ENCODE measurements around the gene TSPAN31.

The TSPAN31 gene

DNA sequence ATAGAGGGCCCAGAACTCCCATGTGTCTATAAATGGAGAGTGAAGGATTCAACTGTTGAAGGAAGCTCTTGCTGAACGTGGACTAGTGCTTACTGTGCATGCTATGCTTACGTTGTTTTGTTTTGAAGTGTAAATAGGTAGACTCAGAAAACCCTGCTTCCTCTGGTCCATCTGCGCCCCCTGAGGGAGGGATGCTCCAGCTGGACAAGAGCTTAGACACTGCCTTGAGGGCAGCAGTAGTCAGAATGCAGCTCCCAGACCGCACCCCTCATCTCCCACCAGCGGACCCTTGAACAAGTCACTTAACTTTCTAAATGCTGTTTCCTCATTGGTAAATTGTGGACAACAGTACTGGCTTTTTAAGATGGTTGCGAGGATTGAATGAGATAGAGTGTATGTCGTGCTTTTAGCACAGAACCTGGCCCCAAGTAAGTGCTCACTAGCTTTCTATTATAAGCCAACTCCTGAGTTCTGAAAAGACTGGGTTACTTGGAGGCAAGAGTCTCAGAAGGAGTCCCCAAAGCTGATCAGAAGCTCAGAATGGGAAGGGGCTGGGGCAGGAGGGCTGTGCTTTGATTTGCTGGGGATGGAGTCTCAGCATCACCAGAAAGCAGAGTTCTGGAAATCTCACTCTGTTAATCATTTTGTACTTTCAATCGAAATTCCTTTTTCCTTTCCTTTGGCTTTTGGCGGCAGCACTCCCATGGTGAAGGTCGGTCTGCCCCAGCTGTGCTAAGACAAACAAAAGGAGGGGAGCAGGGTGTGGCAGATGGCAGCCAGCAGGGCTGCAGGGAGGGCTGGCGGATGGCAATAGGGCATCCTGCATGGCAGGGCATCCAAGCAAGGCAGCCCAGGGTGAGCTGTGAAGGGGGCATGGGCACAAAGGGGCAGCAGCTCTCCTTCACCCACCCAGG is 21.9 kb upstream of the TSPAN31 start:
- DNase-seq = no peak

DNA sequence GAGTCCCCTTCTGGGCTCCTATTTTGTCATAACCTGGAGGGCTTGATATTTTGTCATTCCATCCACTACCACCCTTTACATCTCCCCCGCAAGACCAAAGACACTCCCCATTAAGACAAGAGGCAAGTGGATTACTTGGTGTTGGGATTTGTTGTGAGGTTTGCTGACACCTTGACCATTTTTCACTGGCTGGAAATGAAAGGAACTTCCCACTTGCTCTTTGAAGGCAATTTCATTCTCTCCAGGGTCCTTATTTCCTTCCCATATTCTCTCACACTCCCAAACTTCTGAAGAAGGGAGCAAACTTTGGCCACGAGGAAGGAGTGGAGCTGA is 21.2 kb upstream of the TSPAN31 start:
- DNase-seq = no peak

DNA sequence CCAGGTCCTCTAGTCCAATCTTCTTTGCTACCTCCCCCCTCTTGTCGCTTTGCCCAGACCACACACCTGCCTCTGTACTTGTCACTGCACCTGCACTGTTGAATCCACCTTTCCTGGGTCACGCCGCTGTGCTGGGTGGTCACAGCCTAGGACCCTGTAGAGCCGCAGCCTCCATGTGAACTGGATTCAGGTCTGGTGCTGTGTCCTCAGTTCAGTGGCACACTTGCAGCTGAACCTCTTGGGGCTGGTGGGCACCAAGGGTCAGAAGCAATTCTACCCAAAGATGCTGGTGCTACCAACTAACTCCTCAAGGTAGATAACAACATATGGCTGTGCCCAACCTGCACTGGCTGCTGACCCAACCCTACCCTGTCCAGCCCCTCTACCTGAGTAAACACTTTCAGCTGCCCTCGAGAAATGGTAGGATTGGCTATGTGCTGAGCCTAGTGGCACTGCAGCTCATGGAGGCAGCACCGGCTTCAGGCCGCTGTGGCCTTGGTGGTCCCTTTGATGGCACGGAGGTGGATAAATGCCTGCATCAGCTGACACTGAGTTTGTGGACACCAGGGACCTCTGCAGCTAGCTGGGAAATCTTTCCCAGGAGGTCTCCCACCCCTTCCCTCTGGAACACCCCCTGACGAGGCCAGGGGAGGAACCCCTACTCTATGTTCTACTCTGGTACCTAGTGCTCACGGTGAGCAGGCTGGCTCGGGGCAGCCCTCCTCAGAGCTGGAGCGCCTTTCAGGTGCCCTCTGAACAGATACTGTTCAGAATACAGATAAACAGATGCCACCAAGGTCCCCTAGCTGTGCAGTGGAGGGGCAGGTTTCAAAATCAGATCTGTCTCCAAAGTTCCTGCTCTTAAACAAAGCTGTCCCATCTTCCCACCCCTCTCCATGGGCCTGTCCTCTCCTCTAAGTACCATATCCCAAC is 20.6 kb upstream of the TSPAN31 start:
- DNase-seq = no peak

DNA sequence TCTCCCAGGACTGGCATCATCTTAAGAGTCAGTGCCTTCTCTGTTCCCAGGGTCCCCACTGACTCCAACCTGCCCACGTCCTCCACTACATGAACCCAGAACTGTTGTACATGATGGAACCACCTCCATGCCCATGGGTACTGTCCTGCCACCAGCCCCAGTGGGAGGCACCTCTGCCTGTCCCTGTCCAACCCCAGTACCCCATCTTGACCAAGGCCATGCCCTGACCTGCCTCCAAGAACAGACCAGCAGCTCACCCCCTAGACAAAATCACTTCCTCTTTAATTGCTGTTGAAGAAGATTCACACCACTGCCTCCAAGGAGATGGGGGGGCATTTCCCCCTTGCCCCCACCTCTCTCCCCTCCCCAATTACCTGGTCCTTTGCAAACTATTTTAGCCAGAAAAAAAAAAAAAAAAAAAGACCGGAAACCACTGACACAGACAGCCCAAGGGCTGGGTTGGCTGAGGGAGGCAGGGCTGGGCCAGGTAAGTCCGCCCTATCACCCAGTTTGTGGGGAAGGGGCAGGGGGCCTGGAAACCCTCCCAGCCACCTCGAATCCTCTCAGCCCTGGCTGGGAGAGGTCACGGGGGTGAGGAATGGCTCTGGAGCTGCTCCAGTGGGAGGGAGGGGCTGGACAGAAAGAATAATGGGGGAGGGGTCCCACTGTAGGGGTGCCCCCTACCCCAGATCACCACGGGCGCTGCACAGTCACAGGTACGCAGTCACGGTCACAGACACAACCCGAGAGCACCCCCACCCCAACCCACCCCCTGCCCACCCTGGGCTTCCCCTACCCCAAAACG is 19.7 kb upstream of the TSPAN31 start:
- no peak for DNase-seq

DNA sequence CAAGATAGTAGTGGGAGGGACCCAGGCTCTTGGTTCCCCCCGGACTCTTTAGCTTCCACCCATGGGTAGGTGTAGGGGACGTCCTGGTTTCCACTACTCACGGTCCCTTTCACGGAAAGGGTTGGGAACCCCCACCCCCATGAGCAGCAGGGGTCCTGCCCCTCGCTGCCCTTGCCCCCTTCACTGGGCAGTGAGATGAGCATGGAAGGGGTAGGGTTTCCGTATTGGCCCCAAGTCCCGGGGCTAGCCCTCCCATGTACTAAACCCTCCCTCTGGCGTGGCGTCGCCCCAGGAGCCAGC is 19.0 kb upstream of the TSPAN31 start:
- no peak for DNase-seq

DNA sequence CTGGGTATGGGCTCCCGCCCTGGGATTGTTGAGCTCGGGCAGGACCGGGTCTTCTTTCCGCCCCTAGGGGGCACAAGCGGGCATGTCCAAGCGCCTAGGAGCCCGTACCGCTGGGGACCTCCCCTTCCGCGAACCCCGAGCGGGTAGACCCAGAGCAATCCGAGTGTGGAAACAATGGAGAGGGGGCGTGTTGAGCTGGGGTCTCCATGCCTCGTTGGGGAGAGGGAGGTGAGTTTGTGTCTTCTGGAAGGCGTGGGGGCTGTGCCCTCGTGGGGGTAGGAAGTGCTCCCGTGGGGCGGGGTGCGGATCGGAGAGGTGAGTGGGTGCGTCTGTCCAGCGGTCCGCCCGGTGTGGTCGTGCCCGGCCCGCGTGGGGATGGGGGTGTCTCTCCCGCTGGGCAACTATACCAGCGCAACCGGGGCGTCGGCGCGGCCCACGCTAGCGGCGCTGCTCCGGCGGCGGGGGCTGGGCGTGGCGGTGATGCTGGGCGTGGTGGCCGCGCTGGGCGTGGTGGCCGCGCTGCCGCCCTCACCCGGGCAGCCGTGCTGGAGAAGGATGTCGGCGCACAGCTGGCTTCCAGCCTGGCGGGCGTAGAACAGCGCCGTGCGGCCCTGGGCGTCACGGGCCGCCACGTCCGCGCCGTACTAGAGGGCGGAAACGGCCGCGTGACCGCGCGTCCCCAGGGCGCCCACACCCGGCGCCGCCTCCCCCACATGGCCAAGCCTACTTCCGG is 18.5 kb upstream of the TSPAN31 start:
- DNase-seq = peak; percentile 16

DNA sequence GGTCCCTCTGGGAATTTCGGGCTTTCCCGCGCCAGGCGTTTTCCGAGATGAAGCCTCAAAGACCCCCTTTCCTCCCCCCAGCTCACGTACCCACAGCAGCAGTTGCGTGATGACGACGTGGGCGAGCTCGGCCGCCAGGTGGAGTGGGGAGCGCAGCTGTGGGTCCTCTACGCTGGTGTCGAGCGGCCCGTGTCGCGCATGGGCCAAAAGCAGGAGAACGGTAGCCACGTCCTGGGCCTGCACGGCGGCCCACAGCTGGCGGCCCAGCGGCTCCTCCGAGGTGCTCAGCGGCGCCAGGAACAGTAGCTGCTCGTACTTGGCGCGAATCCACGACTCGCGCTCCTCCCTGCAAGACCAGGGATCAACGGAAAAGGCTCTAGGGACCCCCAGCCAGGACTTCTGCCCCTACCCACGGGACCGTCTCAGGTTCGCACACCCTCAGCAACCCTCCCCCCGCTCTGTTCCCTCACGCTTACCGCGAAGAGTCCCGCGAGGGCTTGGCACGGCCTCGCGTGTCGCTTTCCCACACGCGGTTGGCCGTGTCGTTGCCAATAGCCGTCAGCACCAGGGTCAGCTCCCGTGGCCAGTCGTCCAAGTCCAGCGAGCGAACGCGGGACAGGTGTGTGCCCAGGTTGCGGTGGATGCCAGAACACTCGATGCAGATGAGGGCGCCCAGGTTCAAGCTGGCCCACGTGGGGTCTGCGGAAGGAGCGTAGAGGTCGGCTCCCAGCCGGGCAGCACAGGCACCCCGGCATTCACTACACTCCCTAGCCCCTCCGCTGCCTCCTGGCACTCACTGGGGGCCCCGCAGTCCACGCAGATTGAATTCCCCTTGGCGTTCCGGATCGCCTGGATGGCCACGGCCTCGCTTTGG is 17.7 kb upstream of the TSPAN31 start:
- DNase-seq = no peak

DNA sequence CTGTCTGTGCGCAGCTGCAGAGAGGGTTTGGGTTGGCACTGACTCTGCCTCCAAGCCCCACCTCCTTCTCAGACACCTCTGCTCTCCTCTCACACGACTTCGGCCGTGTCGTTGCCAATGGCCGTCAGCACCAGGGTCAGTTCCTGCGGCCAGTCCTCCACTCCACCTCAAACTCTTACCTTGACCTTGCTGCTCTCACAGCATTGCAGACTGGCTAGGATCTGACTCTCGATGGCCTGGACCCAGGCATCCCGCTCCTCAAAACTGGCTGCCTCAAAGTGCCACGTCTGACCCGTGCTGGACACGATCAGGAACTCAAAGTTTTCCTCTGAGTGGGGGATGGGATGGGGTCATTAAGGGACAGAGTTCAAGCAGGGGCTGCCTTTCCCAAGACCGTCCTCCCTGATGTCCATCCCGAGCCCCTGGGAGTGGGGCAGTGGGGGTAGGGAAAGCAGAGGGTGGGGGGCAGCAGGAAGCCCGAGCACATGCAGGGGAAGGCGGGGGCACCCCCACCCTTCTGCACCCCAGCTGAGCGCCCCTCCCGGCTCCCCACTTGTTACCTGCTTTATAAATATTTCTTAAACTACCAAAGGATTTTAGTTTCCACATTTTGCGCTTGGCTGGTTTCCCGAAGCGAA is 17.0 kb upstream of the TSPAN31 start:
- DNase-seq = no peak

DNA sequence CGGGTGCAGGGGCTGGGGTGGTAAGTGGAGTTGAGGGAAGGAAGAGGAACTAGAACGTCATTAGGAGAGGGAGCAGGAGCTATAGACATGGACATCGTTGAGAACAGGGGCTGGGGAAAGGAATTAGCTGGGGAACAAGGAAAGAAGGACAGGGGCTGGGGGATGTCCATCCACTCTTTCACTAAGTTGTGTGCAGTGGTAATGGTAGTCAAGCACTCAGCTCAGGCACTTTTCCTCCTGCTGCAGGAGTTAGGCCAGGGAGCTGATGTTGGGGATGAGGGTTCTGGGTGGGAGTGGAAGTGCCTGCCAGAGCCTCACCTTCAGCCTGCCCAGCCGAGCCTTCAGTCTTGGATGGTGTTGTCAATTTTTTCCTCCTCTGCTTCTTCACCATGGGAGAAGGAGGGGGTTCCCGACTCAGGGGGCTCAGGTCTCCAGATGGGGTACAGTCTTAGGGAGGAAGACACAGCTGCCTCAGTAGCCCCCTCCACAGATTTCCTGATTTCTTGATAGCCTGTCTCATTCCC is 15.5 kb upstream of the TSPAN31 start:
- no peak for DNase-seq

DNA sequence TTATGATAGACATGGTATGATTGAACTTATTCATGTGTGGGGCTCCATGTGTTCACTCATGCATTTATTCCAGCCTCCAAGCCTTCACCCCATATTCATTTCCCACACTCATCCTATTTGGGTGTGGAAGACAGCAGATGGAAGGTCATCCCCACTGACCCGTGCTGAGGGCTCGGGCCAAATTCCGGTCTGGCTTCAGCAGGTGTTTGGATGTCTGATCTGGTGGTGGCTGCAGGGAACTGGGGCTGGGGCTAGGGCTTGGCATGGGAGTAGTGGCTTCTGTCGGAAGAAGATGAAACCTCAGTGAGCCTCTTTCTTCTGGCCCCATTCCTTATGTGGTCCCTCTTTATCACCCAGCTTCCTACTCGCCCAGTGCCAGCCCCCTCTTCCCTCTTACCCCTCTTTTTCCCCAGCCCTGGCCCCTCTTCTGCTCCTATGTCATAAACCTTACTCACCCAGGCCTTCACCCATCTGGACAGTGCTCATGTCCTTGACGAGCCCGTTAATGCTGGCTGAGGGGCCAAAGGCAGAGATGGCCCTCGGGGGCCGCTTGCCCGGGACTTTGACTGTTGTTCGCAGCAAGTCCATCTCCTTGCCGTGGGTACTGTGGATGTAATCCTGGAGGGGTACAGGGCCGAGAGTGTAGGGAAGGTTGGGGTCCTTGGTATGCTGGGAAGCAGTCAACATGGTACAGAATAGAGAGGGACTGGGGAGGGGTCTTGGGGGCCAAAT is 14.3 kb upstream of the TSPAN31 start:
- DNase-seq = no peak

DNA sequence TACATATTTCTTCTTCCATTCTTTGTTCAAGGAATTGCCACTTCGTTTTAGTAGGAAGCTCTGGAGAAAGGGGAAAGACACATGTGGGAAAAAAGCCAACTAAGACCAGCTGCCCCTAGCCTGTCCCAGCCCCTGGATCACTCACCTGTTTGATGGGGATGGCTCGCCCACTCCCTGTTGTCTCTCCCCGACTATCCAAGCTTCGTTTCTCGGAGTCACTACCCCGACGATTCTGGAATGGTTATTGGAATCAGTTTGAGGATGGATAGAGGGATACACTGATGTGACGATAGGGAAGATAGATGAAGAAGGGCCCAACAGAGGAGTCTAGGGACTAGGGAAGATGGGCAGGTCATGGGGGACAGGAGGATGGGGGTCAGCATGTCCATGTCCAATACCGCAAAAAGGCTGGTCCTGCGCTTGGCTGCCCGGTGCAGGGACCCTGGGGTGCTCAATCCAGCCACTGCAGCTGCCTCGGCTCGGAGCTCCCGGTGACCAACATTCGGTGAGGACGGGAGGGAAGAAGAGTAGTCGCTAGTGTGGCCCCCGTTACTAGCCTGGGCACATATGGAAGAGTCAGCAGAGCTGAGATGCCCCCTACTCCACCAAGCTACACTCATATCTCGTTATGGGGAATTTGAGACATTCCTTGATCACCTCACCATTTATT is 13.3 kb upstream of the TSPAN31 start:
- no peak for DNase-seq

DNA sequence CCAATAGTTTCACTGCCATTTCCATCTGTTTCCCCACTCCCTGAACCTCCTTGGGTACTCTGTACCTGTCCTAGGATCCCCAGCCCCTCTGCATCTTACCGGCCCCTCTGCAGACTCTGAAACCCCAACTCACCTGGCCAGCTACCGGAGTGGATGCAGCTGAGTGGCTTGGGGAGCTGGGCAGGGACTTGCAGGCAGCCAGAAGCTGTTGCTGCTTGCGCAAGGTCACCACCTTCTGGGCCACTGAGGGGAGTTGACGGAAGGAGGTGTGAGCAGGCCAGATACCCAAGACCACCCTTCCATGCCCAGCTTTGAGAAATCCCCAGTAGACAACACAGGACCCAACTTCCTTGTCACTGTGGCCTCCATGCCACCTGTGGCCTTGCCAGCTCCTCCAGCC is 12.6 kb upstream of the TSPAN31 start:
- no peak for DNase-seq

DNA sequence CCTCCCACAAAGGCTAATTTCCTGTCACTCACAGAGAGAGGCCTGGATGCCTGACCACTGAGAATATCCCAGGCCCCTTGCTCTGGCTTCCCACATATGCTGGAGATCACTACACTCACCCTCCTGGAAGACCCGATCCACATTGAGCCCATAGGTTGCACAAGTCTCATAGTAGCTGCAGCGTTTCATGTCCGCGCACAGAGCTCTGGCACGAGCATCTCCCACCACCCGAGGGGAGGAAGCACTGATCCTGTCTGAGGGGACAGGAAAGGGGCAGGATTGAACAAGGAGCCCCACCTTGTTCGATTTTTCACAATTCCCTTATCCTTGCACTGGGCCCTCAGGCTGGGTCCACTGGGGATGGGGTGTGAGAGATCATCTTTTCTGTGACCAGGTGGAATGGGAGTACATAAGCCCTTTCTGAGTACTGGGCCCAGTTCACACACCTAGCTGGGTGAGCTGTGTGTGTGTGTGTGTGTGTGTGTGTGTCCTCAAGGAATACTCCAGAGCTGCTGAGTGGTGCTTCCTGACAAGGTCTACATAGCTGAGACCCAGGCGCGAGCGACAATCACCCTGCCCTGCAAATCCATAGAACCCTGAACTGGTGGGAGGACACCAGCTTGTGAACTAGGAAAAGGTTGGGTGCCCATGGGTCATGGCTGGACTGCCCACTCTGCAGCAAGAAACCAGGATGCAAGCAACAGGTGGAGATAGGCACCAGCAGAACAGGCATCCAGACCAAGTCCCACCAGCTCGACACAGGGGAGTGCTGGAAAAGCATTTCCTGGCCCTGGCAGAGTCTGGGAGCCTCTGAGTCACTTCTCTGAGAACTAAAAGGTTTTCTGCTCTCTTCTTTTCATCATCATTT is 11.9 kb upstream of the TSPAN31 start:
- no peak for DNase-seq

DNA sequence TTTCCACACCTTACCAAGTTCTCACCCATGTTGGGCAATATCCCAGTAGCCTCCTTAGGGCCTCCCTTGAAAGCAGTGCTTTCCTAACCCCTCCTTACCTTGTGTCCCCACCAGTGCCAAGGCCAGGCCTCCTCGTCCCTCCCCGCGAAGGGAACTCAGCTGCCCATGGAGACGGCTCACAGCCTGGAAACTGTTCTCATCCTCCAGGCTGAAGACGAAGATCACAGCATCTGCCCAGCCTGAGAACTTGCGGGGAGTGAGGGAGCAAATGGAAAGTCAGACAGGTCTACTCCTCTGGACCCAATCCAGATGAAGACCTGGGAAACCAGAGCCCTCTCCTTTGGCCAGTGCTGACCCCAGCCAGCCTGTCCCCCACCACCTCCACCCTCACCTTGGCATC is 10.9 kb upstream of the TSPAN31 start:
- no peak for DNase-seq

DNA sequence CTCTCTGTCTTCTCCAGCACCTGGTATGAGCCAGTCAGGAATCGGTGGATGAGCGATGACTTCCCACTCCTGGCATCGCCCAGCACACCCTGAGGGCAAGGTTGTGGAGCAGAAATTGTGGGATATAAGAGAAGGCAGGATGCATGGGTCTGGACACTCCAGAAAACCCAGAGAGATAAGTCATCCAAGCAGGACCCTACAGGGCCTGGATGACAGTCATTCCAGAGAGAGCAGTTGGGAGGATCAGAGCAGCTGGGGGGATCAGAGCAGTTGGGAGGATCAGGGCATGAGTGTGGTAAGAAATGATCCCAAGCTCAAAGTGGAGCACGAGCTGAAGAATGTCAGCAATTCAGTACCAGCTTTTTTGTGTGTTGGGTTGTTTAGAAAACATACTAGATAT is 10.2 kb upstream of the TSPAN31 start:
- DNase-seq = no peak

DNA sequence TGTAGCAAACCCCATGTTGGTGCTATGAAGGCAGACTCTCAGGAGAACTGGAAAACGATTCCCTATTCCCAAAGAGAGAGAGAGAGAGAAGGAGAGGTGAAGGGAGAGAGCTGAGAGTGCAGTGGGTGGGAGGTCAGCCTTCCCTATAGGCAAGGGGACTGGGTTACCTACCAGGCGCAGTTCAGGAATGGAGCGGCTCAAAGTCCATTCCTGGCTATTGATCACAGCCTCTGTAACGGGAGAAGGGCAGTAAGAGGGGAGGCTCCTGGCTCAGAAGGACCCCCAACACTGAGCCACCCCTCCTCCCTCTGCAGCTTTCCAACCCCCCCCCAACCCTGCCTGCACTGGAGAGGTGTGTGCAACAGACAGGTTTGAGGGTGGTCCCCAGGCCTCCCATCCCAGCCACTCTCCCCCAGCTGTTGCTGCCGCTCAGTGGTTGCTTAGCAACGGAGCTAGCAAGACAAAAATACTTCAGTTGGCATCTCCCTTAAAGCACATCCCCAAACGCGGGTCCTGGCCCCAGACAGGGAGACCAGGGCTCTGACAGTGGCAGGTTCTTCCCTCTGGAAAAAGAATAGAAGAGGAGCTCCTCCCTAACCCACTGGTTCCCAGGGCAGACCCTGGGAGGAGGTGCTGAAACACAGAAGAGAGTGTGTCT is 9.5 kb upstream of the TSPAN31 start:
- DNase-seq = no peak

DNA sequence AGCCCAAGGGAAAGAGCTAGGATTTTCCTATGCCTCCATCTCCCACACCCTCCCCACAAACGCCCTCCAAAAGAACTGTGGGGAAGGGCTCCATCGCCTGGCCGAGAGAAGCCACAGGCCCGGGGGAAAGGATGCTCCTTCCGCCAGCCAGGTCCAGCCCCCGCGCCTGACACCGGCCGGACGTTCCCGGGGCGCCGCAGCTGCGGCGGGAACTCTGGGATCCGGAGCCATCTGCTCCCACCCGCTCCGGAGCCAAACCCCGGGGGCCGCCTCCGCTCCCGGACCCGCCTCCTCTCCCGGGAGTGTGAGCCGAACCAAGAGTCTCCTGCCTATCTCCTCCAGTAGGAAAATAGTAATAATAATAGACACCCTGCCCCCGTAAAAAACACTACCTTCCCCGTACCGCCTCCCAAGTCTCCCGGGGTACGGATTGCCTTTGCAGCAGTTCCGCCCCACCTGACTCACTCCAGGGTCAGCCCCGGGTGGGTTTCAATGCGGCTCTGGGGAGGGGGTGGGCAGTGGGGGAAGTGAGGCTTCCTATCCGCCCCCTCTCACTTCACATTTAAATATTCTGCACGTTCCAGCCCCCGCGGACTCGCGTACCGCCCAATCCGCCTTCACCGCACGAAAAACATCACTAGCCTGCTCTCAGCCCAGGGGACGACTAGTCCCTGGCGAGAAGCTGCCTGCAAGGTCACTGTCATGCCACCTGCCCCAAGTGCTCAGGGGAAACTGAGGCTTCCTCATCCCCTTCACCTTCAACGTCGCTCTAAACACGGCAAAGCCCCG is 8.7 kb upstream of the TSPAN31 start:
- no peak for DNase-seq
